SK-N-DZ (cell line): Measurements from ENCODE around the gene TMEM87A.
A peak's percentile ranks its signal among the peaks of the same experiment; 100 is the strongest.

Experiments
- DNase-seq: peaks from one replicate; pipeline ENCODE4 v3.0.0-alpha.2; 2015; ENCODE audit warnings: low spot score

The TMEM87A gene

DNA sequence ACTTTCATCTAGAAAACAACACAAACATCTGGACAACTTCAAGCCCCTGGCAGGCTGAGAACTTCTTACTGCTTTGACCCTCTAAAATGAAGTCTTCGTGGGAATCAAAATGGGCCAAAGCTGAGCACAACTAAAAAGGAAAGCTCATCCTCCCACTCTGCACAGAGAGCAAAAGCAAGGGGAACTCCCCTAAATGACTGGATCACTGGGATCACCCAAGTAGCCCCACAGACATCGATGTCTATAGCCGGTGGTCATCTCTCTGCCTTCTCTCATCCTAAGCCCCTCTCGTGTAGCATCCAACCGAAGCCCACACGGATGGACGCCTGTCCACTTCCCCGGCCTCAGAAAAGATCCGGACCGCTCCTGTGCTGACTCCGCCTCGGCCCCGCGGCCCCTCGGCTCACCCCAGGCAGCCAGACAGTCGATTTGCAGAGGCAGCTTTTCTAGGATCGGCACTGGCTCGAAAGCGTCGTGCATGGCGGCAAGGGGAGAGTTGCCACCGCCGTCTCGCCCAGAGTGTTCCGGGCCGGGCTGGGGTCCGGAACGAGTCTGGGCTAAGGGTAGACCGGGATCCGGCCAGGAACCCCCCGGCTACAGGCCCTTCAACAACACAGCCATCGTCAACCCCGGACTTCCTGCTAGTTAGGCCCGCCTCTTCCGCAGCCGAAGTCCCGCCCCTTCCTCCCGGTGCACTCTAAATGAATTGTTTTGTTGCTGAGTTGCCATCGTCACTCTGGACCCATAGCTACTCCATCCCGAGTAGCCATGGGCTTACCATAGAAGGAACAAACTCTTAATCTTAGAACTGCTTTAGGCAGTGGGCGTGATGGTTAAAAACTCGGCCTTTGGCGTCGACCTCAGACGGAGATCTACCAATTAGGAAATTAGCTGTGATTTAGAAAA lies 65.3 kb downstream of the TMEM87A start, which contains the start of gene VPS39:
TSS of gene VPS39 (minus strand) at position 631 of the 906 bp plus-strand sequence. CDS start at position 480, 151 bp downstream.
- DNase-seq = peak; percentile 85

DNA sequence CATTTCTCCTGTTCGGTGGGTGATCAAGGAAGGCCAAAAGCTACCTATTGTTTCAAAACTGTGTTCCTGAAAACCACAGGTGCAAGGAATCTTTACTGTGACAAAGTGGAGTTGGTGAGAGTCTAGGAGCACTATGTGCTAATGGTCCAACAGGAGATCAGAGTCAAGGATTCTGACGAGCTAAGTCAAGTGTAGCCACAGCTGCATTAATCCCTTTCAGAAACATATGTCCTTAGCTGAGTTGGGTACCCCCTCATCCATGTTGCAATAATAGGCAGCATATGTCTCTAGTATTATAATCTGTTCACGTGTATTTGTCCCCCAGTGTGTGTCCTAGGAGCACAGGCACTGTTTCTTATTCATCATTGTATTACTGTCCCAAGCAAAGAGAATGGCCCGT lies 66.8 kb downstream of the TMEM87A start:
- no peak for DNase-seq

DNA sequence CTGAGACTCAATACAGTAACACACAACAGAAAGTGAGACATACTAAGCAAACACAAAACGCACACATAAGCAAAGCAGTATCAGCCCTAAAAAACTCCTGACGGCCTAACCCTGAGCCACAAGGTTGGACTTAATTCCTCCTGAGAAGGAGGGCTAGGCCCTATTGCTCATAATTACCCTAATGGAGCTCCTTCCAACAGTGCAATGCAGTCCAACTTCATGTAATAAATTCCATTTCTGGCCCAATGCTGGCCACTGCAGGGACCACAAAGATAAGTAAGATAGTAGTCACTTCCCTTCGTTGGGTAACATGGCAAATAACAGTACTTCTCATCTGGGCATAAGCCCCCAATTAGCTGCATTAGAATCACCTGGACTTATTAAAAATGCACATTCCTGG lies 69.3 kb downstream of the TMEM87A start:
- DNase-seq = no peak

DNA sequence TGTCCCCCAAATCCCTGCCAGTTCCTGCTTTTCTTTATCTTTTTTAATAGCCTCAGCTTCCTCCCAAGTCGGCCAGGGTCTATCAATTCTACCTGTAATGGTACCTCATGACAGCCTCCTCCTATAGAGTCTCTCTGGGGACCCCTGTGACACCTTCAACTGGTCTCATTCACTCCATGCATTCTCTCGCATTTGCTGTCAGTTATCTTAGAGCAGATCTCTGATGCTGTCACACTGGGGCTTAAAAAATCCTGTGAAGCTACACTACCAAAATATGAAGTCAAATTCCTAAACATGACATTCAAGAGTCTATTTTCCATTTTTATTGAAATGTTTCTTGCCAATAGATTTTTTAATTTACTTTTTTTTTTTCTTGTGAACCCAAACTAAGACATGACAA lies 70.6 kb downstream of the TMEM87A start:
- no peak for DNase-seq

DNA sequence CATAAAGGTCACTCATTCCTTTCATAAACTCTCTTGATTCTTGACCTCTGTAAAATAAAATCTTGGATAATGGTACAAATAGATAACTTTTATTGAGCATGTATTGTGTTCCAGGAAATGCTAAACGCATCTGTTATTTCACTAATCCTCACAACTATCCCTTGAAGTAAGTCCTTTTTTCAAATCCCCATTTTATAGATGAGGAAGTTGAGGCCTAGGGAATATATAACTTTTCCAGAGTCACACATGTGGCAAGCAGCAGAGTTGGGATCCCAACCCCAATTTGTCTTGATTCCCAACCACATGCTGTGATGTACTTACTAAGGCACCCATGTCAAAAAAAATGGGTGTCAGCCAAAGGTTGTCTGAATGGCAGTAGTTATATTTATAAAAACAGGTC lies 71.4 kb downstream of the TMEM87A start:
- DNase-seq = no peak

DNA sequence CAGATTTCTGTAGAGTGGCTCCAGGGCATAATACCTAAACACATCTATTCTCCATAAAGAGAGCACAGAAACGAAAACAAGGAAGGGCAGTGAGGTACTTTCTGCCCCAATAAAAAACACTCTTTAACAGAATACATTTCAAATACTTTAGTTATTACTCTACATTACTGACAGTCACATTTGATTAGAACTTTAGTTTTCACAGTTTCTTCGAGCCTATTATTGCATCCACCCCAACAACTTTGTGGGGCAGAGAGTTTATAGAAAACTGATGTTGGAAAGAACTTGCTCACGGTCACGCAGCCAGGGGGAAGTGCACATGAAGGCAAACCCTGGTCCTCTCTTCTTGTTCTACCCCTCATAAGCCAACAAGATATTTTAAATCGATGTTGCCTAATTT lies 74.1 kb downstream of the TMEM87A start:
- DNase-seq = no peak

DNA sequence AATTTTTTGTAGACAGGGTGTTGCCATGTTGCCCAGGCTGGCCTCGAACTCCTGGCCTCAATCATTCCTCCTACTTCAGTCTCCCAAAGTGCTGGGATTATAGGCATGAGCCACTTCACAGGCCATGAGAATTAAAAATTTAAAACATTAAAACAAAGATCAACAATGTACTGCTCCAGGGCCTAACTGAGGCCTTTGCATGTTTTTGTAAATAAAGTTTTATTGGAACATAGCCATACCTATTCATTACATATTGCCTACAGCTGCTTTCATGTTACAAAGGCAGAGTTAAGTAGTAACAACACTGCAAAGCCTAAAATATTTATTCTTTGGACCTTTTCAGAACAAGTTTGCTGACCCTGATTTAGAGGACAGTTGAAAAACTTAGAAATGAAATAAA lies 74.7 kb downstream of the TMEM87A start:
- no peak for DNase-seq

DNA sequence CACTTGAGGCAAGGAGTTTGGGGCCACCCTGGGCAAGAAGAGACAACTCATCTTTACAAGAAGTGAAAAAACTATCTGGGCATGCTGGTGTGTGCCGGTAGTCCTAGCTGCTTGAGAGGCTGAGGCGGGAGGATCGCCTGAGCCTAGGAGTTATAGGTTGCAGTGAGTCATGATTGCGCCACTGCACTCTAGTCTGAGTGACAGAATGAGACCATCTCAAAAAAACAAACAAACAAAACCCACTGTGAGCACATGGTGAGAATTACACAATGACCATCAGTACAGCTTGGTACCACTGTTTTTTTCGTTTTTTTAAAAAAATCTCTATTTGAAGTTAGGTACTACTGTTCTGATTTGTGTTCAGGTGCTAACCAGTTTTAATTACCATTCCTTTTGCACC lies 78.7 kb downstream of the TMEM87A start:
- DNase-seq = no peak

DNA sequence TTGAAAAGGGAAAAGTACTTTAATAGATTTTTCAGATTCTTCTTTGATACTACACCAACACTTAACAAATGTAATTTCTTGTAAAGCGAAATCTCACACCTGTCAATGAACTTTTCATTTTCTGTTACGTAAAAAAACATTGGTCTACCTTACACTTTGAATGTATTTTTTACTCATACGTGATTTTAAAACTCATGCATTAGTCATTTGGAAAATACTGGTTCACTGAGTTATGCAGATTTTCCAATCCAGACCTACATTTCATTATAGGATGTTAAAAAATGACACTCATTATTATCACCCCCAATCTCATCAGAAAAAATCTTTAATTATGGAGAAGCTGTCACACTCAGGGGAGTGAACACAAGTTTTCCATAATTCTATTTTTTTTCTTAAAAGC lies 79.8 kb downstream of the TMEM87A start:
- no peak for DNase-seq

DNA sequence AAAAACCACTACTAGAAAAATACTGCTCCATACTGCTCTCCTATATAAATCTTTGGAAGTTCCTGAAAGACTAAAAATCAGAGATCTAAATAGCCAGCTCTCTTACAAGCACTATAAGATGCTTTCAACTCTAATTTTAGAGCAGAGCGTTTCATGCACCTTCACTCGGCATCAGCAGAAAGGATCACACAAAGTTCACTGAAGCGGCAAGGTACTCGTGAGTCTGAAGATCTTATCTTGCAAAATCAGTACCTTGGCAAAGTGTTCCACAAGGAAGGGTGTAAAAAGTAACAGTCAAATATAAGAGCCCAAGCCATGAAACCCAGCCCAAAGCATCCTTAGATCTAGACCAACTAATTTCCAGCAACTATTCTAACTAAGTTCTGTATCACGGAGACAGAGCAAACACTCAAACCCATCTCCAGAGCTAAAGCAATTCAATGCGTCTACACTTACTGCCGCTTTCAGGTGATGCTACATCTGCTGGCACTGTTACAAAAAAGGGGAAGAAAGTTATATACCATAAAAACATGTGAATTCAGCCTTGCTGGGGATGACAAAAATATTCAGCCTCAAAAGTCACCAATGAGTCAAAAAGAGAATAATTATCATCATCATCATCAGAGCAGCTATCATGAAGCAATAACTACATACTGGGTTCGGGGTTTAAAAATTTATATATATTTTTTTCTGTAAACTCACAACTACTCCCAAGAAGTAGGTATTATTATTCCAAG lies 81.5 kb downstream of the TMEM87A start:
- no peak for DNase-seq

DNA sequence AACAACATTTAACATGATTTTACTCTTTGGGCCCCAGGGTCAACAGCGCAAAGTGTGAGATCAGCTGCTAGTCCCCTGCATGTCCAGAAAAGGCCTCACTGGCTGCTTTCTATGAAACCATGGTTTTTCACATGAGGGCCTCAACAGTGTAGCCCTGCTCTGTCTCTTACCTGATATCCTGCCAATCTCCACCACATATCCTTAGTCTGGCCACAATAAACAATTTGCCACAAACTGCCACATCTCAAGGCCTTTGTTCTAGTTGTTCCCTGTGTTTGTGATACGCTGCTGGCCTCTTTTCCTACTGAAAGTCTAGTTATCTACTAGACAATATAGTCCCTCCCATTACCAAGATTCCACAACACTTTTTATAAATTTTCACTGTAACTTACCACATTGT lies 82.9 kb downstream of the TMEM87A start:
- no peak for DNase-seq

DNA sequence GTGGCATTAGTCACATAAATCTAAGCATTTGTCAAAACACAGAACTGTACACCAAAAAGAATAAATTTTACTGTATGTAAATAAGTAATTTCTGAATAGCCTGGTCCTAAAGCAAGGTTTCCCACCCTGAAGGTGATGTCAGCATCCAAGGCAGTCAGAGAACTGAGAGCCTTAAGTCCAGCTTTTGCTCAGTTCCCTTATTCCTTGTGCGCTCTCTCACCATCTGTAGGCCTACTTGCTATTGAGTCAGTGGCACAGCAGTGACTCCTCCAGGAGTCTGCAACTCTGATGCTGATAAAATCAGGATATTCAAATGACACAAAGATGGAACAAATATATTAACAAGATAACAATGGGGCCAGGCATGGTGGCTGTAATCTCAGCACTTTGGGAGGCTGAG lies 87.4 kb downstream of the TMEM87A start:
- DNase-seq = no peak

DNA sequence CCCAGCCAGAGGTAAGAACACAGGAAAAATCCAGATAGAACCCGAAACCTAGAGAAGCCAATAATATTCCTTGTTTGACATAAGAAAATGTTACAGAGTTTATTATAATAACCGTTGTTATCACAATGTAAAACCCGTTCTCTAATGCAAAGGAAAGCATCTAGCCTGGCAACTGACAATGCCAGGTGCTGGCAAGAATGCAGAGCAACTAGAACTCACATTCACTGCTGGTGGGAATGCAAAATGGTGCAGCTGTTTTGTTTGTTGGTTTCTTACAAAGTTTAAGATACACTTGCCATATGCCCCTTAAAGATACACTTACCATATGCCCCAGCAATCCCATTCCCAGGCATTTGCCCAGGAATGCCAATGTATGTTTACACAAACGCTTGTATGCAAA lies 88.5 kb downstream of the TMEM87A start:
- DNase-seq = no peak

DNA sequence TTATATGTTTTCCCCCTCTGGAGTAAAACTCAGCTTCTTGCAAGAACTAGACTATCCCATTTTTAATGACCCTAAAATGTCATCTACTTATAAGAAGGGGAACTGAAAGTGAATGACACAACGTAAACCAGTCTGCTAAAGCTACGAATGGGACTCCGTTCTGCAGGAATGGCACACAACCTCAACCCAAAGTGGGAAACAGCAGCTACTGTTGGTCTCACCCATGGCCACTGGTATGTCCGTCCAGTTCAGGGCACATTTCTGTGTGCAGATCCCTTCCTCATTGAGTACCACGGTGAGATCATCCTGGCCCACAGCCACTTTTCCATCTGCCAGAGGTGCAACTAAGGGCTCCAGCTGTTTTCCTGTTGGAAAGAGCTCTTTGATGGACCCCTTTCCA lies 88.9 kb downstream of the TMEM87A start:
- no peak for DNase-seq

DNA sequence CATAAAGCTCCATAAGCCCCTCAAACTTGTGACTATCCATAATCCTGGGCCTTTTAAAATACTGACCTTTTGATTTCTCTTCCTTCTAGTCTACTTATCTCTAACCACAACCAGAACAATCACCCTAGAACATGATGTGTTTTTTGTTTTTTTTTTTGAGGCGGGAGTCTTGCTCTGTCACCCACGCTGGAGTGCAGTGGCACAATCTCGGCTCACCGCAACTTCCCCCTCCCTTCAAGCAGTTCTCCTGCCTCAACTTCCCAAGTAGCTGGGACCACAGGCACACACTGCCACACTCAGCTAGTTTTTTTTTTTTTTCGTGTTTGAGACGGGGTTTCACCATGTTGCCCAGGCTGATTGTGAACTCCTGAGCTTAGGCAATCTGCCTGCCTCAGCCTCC lies 90.3 kb downstream of the TMEM87A start:
- DNase-seq = no peak

DNA sequence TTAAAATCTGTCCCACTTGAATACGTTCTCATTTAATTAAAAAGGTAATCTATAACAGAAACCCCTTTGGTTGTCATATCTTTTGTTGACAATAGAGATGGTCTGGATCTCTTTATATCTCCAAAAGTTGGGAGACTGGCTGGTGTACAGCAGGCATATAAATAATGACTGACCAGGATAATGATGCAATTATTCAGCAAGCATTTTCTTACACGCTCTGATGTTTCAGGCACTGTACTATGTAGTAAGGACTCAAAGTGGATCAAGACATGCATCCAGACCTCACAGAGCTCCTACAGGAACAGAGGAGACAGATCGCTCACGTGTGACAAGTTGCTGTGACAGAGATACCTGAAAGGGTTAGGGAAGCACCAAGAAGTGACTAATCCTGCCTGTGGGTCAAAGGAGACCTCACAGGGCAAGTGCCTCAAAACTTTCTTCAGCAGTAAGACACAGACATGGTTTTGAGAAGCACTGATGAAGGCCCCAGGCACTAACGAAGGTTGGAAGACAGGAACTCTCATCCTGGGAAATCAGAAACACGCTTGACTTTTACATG lies 90.8 kb downstream of the TMEM87A start:
- no peak for DNase-seq

DNA sequence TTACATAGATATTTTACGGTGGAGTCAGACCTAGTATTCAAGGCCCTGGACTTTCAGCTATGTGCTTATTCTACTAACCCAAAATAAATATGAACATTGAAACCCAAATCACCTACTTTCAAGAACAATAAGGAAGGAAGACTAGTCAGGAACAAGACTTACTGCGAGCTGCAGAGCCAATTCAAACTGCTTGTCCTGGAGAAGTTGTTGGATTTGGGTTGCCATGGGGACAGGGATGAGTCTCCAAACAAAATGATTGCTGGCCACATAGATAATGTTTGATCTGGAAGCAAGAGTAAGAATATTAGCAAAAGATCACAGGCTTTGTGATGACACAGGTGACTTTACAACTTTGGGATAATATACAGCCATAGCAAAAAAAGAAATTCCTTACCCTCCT lies 95.2 kb downstream of the TMEM87A start:
- DNase-seq = no peak

DNA sequence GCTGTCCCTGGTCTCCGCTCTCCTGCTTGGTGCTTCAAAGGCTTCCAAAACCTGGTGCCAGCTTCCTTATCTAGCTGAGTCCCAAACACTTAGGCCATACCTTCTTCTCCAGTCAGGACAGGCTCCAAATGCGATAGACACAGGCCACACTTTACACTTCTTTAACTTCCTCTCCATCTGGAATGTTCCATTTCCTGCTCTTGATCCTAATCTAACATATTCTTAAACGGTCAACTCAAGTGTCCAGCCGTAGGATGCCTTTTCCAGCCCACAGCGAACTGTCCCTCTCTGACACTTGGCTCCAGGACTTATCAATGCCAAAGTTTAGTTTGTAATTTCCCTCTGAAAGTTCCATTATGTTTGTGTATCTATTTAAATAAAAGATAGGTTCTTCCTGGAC lies 97.6 kb downstream of the TMEM87A start:
- DNase-seq = no peak

DNA sequence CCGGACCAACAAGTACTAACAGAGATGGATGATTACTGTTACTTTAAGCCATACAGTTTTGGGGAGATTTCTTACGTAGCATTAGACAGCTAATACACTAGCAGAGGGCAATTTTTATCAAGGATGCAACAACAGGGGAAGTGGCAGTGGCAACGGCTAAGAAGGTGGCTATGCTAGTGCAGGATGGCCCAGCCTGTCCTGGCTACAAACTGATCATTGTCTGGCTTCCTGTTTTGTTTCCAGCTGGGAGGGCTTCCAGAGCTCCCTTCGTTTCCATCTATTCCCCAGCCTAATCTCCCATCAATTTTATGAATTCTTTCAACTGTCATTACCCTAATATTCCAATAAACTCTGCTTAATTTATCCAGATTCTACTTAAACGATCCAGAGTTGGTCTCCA lies 100.8 kb downstream of the TMEM87A start:
- no peak for DNase-seq

DNA sequence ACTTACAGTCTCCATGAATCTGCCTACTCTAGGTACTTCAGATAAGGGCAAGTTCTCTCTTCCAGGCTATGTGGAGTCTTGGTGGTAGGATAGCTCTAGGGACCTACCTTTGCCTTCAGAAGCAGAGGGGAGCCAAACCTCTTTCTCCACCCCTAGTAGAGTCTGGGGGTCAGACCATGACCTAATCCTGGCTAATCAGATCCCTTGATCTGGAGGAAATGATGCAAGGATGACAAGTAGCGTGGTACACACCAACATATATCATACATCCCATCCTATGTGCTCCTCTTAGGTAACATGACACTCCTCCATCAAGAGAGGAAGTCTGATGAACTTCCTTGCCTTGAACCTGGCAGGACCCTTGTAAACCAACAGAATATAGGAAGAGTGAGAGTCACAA lies 101.4 kb downstream of the TMEM87A start:
- DNase-seq = no peak

DNA sequence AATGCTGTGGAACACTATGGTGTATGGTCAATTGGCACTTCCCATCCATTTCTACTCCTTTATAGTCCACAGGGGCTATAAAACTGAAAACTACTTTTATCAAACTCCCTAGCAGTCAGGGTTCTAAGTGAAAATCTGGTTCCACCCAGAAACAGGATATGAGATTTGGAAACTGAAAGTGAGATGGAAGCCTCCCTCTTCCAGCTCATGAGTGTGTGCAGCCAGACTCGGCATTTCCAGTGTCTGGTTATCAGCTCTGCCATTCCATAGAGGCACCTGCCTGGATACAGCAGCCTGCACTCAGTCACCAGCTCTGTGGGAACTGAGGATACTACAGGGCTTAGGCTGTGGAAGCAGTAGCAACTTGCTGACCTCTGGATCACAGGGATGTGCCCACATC lies 102.1 kb downstream of the TMEM87A start:
- DNase-seq = no peak

DNA sequence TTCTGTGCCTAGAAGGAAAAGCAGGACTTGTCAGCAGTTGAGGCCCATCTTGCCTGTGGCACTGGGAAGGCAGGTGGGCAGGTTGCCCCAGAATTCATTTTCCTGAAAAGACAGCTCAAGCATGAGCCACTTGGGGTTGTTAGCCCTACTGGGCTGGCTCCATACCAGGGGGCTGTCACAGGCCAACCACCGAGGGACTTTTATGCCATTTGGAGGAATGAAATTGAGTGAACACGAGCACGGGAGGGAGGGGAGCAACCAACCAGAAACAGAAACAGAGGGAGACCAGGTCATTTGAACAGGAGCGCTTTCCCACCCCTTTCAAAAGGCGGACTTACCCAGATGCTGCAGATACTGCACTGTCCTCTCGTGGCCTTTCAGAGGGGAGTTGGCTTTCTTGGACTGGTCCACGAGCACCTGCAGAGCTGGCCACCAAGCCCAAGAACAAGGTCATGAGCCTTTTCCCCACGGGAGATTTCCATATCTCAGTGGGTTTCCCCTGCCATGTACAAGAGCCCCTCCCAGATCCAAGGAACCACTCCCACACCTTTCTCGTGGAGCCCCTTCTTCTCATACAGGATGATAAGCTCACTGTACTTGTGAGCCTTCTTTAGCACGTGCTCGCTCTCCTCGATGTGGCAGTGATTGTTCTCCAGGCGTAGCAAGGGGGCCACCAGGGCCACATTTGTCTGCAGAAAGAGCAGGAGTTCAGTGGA lies 106.8 kb downstream of the TMEM87A start:
- DNase-seq = no peak
